Mesendoderm (in vitro differentiated cells): ENCODE measurements around the gene PCSK7.
A peak's percentile ranks its signal among the peaks of the same experiment; 100 is the strongest.
"Not testable (repeated sequence)": the region's sequence is repeated elsewhere in the genome, so short reads cannot be mapped to it uniquely, and the experiment has no call there.

Experiments used
- DNase-seq: peaks from one replicate; pipeline ENCODE4 v3.0.0; 2013
- H2AK5ac ChIP-seq: 2 replicates; pipeline ENCODE4 v1.6.1; 2013; ENCODE audit warnings: low read length, inconsistent platforms
- H2BK120ac ChIP-seq: 2 replicates; pipeline ENCODE4 v1.6.1; 2013; ENCODE audit warnings: low read depth, mild to moderate bottlenecking, low read length, moderate library complexity, mixed read lengths
- H2BK15ac ChIP-seq: replicated peaks from 2 replicates; pipeline ENCODE4 v1.6.1; 2013; ENCODE audit warnings: low read depth, mild to moderate bottlenecking, moderate library complexity
- H2BK5ac ChIP-seq: 2 replicates; pipeline ENCODE4 v1.6.1; 2013; ENCODE audit warnings: low read length, inconsistent platforms
- H3K18ac ChIP-seq: 2 replicates; pipeline ENCODE4 v1.6.1; 2013; ENCODE audit warnings: mild to moderate bottlenecking, low read length, mixed read lengths
- H3K23ac ChIP-seq: one replicate; pipeline ENCODE4 v1.6.1; 2013; ENCODE audit warnings: low read length
- H3K27ac ChIP-seq: 2 replicates; pipeline ENCODE4 v1.5.1; 2013; ENCODE audit warnings: low read depth, mild to moderate bottlenecking, inconsistent platforms, low read length, moderate library complexity
- H3K27me3 ChIP-seq: 2 replicates; pipeline ENCODE4 v1.6.1; 2013; ENCODE audit warnings: low read length, control low read depth, mild to moderate bottlenecking, inconsistent platforms; ENCODE audit not compliant: insufficient read depth, poor library complexity
- H3K36me3 ChIP-seq: 2 replicates; pipeline ENCODE4 v1.6.1; 2013; ENCODE audit warnings: low read length, inconsistent platforms; ENCODE audit not compliant: control insufficient read depth, insufficient read depth
- H3K4ac ChIP-seq: one replicate; pipeline ENCODE4 v1.6.1; 2013; ENCODE audit warnings: low read depth, mild to moderate bottlenecking, low read length, moderate library complexity
- H3K4me1 ChIP-seq: 2 replicates; pipeline ENCODE4 v1.6.1; 2013; ENCODE audit warnings: low read depth, low read length, inconsistent platforms; ENCODE audit not compliant: control insufficient read depth
- H3K4me2 ChIP-seq: 2 replicates; pipeline ENCODE4 v1.6.1; 2013; ENCODE audit warnings: low read length
- H3K4me3 ChIP-seq: 2 replicates; pipeline ENCODE4 v1.5.1; 2013; ENCODE audit warnings: mild to moderate bottlenecking, low read length
- H3K56ac ChIP-seq: one replicate; pipeline ENCODE4 v1.6.1; 2013; ENCODE audit warnings: low read length
- H3K79me1 ChIP-seq: 2 replicates; pipeline ENCODE4 v1.6.1; 2013; ENCODE audit warnings: low read length, inconsistent platforms
- H3K79me2 ChIP-seq: 2 replicates; pipeline ENCODE4 v1.6.1; 2013; ENCODE audit warnings: mild to moderate bottlenecking, low read length; ENCODE audit not compliant: control insufficient read depth, insufficient read depth
- H3K9ac ChIP-seq: 2 replicates; pipeline ENCODE4 v1.6.1; 2013; ENCODE audit warnings: low read length, inconsistent platforms
- H4K5ac ChIP-seq: one replicate; pipeline ENCODE4 v1.6.1; 2013; ENCODE audit warnings: low read length
- H4K8ac ChIP-seq: one replicate; pipeline ENCODE4 v1.6.1; 2013; ENCODE audit warnings: low read depth, mild to moderate bottlenecking, control low read depth, low read length, moderate library complexity
- WGBS: extraction: QIAGEN DNeasy Blood & Tissue Kit; methylation state at CpG from one replicate; pipeline ENCODE4 v1.1.7; 2013; ENCODE audit warnings: low lambda C conversion rate, missing lambda C conversion rate; ENCODE audit not compliant: insufficient coverage; ENCODE audit errors: extremely low coverage; 5-methylcytosine and 5-hydroxymethylcytosine counted together

PCSK7 gene

DNA sequence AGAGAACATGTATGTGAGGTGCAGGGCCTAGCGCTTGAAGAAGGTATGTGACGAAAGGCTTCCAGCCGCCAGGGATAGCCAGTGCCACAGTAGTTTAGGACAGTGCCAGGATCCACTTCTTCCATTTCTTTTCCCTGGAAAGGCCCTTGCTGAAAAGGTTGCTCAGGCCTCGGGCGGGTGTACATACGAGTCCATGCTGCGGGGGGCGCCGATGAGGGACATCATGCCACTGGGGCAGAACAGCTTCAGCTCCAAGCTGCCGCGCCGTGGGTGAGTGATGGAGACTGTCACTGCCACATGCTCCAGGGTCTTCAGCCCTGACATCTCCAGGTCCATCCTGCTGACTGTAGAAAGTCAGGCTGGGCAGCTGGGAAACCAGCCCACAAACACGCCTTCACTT is 23.2 kb downstream of the PCSK7 start:
- not testable (repeated sequence) for H4K5ac ChIP-seq

DNA sequence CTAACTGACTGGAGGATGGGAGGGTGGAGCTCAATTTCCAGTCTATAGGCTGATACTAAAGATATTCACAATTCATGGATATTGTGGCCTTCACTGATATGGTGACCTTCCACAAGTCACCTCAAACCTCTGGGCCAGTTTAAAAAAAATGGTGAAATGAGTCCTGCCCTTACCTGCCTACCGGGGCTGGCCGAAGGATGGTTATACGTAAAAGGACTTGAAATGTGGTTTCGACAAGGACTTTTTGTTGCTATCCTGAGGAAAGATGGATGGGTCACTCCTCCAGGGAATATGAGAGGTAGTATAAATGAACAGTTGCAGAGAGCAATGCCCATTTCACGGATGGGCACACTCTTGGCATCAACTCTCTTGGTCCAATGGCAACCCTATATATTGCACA is 24.4 kb downstream of the PCSK7 start:
- not testable (repeated sequence) for H2BK120ac ChIP-seq, DNase-seq, H3K4me2 ChIP-seq, H4K8ac ChIP-seq, H2BK15ac ChIP-seq, H3K56ac ChIP-seq, H4K5ac ChIP-seq, H3K79me1 ChIP-seq, H3K4me3 ChIP-seq, H3K36me3 ChIP-seq, H2BK5ac ChIP-seq, H3K27ac ChIP-seq, H3K9ac ChIP-seq, H3K18ac ChIP-seq, H3K23ac ChIP-seq, H3K27me3 ChIP-seq, H2AK5ac ChIP-seq, H3K4ac ChIP-seq, H3K4me1 ChIP-seq
- WGBS: no CpG with 5 or more reads among the region's 5 CpGs
- peaks cover 11% of the 10 kb centered on the region for H3K79me2 ChIP-seq

More for the DNA sequence above, 23.2 kb downstream of the PCSK7 start:
- H2BK5ac ChIP-seq, H3K56ac ChIP-seq, H3K4me2 ChIP-seq, H3K27me3 ChIP-seq, H3K18ac ChIP-seq, H3K79me1 ChIP-seq, H3K27ac ChIP-seq, H2BK120ac ChIP-seq, H3K23ac ChIP-seq, H2AK5ac ChIP-seq, H2BK15ac ChIP-seq, H3K4me3 ChIP-seq, H3K4me1 ChIP-seq, H3K4ac ChIP-seq, H3K36me3 ChIP-seq, H3K79me2 ChIP-seq, H3K9ac ChIP-seq, H4K8ac ChIP-seq: not testable (repeated sequence)
- DNase-seq: peak; percentile 67
- WGBS: no CpG with 5 or more reads among the region's 13 CpGs

DNA sequence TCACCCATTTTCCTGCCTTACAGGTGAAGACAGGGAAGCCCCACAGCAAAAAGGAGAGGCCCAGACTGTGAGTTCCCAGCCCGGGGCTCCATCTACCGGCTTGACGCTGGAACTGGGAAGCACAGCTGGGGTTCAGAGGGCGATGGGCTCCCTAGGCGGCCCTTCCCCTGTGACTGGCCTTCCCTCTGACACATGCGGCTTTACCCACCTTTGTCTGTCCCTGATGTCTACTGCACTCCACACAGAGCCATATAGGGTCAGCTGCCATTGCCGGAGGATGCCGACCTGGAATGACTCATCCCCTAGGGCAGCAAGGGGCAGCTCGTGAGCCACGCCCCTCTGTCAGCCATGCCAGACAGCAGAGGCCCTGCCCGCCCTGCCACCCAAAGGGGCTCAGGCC is 25.0 kb downstream of the PCSK7 start:
- peaks cover 17% of the 10 kb centered on the region for H3K79me2 ChIP-seq
- not testable (repeated sequence) for H3K18ac ChIP-seq, H3K4me3 ChIP-seq, H2BK15ac ChIP-seq, H3K36me3 ChIP-seq, H3K23ac ChIP-seq, H2BK120ac ChIP-seq, H4K5ac ChIP-seq, H3K4me2 ChIP-seq, H3K4ac ChIP-seq, H2BK5ac ChIP-seq, H3K9ac ChIP-seq, H3K27ac ChIP-seq, H2AK5ac ChIP-seq, H3K56ac ChIP-seq, H3K79me1 ChIP-seq, H3K27me3 ChIP-seq, H3K4me1 ChIP-seq, H4K8ac ChIP-seq
- DNase-seq: peak; percentile 56
- whole genome bisulfite sequencing: no CpG with 5 or more reads among the region's 11 CpGs

- H3K36me3 ChIP-seq, H3K56ac ChIP-seq, H2BK120ac ChIP-seq, H3K4me1 ChIP-seq, H2AK5ac ChIP-seq, H3K23ac ChIP-seq, H3K18ac ChIP-seq, H2BK5ac ChIP-seq, H3K4me3 ChIP-seq, H3K79me1 ChIP-seq, H3K4me2 ChIP-seq, H3K27me3 ChIP-seq, H2BK15ac ChIP-seq, H4K5ac ChIP-seq, H3K4ac ChIP-seq, H3K9ac ChIP-seq, H3K27ac ChIP-seq, H4K8ac ChIP-seq: not testable (repeated sequence)
- peak; percentile 41 for DNase-seq
- WGBS: no CpG with 5 or more reads among the region's 8 CpGs
- H3K79me2 ChIP-seq: peaks cover 25% of the 10 kb centered on the region
These were observed 25.8 kb downstream of the PCSK7 start for GRCh38 chr11:117206111-117206510.

DNA sequence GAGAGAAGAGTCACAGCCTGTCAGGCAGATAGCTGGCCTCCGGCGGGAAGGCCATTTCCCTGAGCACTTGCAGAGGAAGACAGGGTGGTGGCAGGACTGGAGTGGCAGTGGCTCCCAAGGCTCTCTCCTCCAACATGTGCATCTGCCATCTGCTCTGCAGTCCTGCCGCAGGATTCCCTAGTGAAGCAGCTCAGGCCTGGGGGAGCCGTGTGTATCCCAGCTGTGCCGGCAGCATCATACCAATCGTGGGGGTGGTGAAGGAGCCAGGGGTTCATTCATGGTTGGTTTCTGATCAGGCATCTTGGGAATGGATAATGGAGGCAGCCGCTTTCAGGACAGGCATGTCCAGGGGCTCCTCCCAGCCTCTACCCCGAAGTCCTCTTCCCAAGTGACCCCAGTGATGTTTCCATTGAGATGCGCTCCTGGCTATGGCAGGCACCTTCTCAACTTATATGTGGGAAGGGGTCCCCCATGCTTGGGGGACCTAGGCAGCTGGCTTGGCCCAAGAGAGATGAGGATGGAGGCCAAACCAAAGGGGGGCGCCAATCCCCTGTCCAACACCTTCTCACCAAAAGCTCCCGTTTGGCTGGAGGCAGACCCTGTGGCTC is 26.6 kb downstream of the PCSK7 start:
- H4K5ac ChIP-seq: no peak overlapping the region
- peaks cover 2% of the 10 kb centered on the region for H3K79me1 ChIP-seq
- no peak overlapping the region for H3K27ac ChIP-seq
- H3K4me3 ChIP-seq: no peak overlapping the region
- H3K56ac ChIP-seq: no peak overlapping the region
- H3K4ac ChIP-seq: no peak overlapping the region
- H3K4me1 ChIP-seq: peaks cover 3% of the 10 kb centered on the region
- H3K9ac ChIP-seq: no peak overlapping the region
- no peak overlapping the region for H3K18ac ChIP-seq
- no peaks in the 10 kb centered on the region for H3K27me3 ChIP-seq
- H2BK15ac ChIP-seq: no peak overlapping the region
- H3K4me2 ChIP-seq: no peak overlapping the region
- H2AK5ac ChIP-seq: no peak overlapping the region
- DNase-seq: peak; percentile 25
- peaks cover 2% of the 10 kb centered on the region for H3K36me3 ChIP-seq
- H3K23ac ChIP-seq: no peak overlapping the region
- peaks cover 33% of the 10 kb centered on the region for H3K79me2 ChIP-seq
- H4K8ac ChIP-seq: no peak overlapping the region
- no peak overlapping the region for H2BK120ac ChIP-seq
- no CpG with 5 or more reads among the region's 11 CpGs for WGBS
- H2BK5ac ChIP-seq: no peak overlapping the region
